ENCODE data around the gene SLCO4A1.

Gene SLCO4A1

DNA sequence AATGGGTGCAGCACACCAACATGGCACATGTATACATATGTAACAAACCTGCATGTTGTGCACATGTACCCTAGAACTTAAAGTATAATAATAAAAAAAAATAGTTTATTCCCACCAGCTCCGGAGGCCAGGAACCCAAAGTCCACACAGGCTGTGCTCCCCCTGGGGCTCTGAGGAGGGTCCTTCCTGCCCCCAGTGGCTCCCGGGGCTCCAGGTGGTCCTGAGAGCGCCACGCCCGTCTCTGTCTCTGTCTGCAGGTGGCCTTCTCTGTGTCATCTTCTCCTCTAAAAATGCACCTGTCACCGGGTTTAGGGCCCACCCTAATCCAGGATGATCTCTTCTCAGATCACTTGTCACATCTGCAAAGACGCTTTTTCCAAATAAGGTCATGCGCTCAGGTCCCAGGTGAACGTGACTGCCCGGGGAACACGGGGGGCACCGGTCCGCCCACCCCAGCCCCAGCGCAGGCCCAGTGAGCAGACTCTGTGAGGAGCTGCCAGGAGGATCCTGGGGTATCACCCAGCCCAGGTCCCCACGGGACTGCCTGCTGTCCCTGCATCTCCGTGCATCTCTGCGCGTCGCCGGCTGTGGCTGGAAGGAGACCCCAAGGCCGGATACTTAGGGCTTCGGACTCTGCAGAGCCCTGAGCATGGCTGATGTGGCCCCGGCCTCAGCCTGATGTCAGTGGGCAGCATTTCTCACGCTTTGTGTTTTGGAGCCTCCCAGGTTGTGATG, 11.8 kb downstream of the SLCO4A1 start:
- no peak for DNase-seq

DNA sequence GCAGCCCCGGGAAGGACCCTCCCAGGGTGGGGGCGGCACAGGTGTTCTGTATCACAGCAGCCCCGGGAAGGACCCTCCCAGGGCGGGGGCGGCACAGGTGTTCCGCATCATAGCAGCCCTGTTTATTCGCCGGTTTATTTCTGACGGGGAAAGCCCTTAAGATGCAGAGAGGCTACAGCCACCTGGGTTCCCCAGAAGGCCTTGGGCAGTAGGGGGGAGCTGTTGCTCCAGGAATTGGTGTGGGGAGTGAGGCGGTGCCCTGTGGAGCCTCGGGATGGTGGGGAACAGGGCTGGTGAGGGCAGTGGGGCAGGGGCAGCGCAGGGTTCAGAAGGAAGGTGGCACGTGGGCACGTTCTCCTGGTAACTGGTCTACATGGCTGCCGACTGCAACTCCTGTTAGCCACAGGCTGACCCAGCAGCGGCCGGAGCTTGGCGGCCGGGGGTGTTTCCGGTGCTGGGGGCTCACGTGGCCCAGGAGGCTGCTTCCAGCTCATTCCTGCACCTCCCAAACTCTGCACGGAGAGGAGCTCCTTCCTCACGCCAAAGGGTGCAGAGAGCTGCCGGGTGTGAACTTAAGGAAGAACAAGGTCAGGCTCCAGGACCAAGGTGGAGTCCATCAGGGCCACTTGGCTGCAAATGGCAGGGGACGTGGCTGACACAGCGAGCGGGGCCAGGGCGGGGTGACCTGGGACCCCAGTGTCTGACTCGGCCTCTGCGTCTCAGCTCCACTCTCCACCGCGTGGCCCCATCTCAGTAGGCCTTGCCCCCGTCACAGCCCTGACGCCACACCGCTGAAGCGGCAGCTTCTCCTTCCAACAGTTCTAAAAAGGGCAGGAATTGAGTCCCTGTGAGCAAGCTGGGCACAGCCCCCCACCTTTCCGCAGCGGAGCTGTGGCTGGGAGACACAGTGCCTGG, 13.2 kb downstream of the SLCO4A1 start:
- DNase-seq: no peak

DNA sequence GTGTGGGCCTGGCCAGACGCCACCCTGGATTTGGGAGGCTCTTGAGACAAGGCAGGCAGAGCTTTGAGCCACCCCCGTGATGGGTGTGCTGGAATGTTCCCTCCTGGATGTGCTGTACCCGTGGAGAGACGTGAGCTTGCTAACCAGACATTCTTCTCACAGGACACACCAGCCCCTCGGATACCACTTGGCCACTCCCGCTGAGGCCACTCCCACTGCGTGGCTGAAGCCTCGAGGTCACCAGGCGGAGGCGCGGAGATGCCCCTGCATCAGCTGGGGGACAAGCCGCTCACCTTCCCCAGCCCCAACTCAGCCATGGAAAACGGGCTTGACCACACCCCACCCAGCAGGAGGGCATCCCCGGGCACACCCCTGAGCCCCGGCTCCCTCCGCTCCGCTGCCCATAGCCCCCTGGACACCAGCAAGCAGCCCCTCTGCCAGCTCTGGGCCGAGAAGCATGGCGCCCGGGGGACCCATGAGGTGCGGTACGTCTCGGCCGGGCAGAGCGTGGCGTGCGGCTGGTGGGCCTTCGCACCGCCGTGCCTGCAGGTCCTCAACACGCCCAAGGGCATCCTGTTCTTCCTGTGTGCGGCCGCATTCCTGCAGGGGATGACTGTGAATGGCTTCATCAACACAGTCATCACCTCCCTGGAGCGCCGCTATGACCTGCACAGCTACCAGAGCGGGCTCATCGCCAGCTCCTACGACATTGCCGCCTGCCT, 14.1 kb downstream of the SLCO4A1 start:
- no peak for DNase-seq

DNA sequence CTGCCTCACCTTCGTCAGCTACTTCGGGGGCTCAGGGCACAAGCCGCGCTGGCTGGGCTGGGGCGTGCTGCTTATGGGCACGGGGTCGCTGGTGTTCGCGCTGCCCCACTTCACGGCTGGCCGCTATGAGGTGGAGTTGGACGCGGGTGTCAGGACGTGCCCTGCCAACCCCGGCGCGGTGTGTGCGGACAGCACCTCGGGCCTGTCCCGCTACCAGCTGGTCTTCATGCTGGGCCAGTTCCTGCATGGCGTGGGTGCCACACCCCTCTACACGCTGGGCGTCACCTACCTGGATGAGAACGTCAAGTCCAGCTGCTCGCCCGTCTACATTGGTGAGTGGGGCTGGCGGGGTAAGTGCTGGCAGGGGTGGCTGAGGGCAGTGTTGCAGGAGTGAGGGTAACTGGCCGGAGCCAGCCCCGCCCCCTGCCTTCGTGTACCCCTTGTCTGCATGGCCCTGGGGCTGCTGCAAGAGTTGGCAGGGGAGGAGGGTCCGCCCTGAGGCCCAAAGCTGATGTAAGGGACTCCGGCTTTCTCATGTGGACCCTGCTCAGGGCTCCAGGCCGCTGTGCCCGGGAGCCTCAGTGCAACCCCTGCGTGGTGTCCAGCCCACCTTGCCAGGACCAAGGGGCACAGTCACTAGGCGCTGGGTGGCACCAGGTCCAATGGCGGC, 14.8 kb downstream of the SLCO4A1 start:
- DNase-seq: no peak

DNA sequence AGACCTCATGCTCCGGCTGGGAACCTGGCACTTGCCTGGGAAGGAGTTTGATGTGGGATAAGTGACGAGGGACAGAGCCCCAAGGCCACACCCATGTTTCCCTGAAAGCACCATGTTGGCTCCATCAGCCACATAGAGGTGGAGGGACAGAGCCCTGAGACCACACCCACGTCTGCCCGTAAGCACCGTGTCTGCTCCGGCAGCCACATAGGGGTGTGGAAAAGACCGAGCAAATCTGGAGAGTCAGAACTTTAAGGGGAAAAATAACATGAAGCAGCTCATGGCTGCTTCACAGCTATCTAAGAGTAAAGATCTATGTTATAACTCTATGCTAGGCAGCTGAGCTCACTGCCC, 15.3 kb downstream of the SLCO4A1 start:
- DNase-seq: no peak

DNA sequence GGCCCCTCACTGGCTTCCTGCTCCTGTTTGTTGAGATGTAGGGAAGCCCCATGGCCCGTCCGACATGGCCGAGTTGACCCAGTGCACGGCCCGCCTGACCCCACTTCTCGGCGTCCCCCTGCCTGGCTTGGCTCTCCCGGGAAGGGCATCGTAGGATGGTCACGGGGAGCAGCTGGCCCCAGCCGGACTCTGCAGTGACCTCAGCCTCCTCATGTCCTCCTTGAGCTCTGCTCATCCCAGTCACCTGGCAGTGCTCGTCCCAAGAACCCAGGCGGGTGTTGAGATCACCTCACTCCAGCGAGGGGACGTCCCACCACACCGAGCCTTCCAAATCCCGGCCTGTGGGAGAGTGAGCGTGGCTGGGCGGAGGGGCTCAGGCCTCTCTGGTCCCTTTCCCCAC, 15.7 kb downstream of the SLCO4A1 start:
- no peak for DNase-seq

DNA sequence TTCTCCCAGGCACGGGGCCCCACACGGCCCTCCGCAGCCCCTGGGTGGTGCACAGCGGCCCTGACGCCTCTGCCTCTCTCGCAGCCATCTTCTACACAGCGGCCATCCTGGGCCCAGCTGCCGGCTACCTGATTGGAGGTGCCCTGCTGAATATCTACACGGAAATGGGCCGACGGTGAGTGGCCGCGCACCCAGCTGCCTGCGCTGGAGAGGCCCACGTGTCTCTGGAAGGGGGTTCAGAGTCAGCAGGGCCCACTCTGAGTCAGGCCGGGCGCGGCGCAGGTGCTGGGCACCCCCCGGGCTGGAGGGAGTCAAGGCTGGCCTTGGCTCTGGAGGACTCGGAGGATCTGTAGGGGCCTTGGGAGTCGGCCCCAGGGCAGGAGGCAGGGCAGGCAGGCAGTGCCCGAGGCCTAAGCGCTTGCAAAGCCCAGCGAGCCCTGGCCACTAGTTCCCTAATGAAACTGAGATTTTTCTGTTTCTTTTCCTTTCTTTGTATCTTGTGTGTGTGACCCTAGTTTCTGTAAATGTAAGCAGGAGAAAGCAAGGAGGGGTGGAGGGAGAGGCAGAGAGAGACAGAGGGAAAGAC, 16.4 kb downstream of the SLCO4A1 start:
- DNase-seq: no peak

DNA sequence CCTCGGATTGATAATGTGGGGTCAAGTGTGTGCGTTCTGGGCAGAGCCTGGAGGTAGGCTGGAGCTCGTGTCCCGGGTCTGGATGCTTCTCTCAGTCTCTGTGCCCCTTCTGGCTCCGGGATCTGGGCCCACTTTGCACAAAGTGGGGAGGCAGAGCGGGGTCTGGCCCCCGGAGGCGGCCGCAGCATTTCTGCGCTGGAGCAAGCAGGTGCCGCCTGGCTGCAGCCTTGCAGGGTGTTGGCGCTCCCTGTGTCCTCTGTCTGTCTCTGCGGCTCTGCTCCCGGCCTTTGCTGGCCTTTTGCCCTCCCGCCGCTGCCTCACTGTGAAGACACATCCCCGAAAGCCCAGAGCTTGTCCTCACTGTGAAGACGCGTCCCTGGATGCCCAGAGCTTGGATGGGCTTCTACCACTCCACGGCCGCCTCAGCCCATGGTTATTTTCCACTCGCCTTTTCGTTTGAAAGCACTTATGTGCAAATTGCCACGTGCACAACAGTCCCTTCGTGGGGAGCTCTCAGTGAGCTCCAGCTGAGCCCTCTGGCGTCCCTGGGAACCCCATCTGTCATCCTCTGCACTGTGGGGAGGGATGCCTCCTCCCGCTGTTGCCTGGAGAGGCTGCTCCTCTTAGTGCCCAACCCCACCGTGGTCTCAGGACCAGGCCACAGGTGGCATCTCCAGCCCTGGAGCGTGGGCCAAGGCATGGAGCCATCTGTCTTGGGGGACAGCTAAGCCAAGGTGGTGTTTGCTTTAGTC, 17.4 kb downstream of the SLCO4A1 start:
- DNase-seq: no peak

DNA sequence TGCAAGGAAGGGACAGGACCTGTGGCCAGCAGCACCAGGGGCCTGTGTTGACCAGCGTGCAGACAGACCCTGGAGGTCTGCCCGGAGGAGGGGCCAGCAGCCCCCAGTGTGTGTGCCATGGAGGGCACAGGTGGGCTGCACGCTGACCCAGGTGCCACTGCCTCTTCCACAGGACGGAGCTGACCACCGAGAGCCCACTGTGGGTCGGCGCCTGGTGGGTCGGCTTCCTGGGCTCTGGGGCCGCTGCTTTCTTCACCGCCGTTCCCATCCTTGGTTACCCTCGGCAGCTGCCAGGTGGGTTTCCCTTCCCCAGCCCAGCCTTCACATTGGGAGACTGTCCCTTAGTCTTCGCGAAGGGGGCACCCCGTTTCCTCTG, 17.9 kb downstream of the SLCO4A1 start:
- DNase-seq: no peak

DNA sequence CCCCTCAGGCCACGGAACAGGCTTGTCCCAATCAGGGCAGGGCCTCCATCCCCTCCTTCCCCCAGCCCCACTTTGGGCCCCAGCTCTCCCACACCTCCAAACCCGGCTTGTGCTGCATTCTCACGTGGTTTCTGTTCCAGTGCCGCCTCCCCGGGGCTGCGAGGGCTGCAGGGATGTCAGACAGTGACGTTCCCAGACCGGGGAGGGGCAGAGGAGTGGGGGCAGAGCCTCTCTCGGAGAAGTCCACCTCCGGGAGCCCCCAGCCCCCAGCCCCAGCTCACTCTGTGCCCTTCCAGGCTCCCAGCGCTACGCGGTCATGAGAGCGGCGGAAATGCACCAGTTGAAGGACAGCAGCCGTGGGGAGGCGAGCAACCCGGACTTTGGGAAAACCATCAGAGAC, 18.5 kb downstream of the SLCO4A1 start:
- no peak for DNase-seq

DNA sequence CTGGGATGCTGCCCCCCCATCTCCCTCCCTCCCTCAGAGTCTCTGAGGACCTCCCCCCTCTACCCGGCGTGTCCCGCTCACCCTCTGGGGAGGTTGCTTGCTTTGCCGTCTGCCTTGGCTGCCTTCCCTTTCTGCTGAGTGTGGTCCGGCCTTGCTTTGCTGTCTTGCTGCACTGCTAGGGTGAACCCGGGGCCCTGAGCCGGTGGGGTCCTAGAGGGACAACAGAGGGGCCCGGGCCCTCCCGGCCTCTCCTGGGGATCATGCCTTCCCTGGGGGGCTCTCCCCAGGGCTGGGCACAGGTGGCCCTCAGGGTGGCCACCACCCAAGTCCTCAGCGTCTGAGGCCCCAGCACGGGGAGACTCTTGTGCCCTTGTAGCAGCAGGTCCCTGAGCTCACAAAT, 19.3 kb downstream of the SLCO4A1 start:
- DNase-seq: no peak

DNA sequence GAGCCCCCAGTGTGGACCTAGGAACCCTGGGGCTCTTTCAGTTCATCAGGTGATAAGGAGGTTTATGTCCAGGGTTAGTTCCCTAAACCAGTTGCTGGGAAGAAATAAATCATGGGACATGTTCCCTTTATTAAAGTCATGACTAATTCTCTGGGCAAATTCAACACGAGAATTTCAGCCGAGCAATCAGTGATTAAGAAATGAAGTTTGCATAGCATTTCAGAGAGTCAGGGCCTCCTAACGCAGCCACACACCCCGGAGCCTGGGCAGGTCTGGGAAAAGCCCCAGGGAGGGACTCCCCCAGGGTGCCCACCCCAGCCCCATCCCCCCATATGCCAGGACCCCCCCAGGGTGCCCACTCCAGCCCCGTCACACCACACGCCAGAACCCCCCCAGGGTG, 20.1 kb downstream of the SLCO4A1 start:
- DNase-seq: no peak

DNA sequence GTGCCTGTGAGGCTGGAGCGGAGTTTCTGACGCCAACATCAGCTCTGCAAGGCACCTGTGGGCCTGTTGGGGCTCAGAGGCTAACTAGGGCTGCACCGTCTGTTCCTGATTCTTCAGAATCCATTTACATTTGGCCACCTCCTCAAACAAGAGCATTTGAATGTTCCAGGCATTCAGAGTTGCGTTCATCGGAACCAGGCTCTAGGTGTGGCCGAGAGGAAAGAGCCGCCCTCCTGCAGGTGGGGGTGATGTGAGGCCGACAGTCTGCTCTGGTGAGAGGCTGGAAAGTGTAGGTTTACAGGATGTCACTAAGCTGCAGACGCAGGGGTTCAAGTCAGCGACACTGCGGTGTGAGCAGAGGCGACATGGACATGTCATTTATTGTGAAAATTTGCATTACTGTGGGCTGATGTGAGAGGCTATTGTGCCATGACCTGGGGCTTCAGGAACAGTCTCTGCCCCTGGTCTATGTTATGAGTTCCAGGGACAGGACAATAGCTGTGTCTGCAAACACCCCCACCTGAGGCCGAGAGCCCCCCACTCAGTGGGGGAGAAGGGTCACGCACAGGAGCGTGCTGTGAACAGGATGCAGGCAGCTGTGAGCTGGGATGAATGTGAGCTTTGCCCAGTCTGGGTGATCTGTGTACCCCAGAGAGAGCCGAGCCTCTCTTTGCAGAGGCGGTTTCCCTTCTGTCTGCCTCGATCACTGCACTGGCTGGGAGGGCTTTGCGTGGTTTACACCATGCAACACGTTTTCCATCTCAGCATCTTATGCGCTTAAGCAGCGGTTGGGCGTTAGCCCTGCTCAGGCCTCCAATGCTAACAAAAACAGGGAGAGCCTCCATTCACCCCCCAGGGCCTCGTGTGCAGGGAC, 21.1 kb downstream of the SLCO4A1 start:
- no peak for DNase-seq

DNA sequence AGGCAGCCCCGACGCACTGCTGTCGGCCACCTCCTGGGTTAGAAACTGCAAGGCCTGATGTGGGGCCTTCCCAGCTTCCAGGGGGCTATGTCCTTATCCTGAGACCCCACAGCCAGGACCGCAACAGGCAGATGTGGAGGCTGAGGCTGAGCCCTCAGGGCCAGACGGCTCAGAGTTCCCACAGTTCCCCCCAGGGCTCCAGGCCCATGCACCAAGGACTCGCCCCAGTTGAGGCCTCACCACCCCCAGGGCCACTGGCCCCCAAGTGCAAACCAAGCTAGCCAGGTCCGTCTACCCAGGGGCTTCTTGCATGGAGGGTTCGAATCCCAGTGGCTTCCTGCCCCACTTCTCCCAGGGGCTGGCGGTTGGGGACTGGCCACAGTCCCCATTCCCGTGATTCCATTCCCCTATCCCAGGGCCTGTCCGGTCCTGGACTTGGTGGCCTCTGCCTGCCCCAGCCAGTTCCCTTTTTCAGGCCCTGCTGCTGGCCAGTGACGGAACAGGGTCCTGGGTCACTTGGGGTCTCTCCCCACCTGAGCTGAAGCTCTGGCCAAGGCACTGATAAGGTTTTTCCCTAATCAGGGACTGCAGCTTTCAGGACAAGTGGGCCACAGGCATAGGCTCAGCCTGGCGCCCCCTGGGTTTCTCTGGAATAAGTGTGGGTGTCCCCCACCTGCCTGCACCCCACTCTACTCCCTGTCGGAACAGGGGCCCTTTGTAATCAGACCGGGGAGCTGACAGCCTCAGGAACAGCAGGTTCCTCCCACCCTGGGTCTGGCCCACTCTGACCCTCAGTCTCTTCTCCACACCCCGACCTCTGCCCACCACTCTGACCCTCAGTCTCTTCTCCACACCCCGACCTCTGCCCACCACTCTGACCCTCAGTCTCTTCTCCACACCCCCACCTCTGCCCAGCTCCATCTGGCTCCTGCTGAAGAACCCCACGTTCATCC, 22.0 kb downstream of the SLCO4A1 start:
- no peak for DNase-seq

DNA sequence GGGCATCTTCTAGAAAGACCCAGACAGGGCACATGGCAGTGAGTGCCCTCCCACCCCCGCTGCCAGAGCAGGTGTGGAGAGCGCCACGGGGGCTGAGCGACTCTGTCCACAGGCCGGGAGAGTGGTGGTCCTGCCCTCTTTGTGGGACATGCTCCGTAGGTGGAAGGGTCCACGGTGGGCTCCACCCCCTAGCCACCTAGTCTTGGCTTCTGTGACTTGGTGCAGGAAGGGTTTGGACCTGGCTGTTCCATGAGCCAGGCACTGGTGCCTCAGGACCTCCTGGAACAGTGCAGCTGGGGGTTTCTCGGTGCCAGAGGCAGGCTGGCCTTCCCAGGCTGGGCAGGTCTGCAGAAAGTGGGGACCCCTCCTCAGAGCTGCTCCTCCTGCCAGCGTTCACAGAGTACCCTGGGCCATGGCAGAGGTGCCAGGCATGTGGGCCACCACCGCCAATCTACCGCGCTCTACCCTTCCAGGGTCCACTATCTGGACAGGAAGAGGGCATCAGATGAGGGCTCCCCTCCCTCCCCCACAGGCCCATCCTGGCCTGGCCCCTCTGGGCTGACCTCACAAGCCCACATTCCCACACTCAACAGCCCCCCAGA, 23.0 kb downstream of the SLCO4A1 start:
- DNase-seq: no peak

DNA sequence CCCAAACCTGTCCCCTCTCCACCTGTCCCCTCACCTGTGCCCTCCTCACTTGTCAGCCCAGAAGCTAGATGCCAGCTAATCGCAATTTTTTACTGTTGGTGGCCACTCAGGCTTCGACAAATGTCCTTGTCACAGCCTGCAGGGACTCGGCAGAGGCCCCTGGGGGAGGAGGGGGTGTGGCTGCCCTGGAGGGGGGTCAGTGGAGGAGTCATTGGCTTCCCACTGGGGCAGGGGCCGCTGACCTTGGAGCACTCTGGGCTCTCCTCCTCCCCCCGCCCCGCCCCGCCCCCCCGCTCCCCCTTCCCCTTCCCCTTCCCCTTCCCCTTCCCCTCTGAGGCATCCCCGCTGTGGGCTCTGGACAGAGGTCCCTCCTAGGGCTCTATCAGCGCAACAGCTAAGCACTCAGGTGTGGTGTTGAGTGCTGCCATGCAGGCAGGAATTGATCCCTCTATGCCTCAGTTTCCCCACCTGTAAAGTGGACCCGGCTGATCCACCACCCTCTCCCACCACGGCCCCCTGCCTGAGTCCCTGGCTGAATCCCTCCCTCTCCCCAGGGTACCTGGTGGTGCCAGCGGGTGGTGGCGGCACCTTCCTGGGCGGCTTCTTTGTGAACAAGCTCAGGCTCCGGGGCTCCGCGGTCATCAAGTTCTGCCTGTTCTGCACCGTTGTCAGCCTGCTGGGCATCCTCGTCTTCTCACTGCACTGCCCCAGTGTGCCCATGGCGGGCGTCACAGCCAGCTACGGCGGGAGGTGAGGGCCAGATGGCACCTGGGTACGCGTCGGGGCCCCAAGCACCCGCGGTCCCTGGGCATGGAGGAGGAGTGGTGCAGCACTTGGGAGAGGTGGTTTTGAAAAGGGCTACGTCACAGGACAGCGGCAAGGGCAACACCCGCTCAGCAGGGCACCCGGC, 23.8 kb downstream of the SLCO4A1 start:
- no peak for DNase-seq

DNA sequence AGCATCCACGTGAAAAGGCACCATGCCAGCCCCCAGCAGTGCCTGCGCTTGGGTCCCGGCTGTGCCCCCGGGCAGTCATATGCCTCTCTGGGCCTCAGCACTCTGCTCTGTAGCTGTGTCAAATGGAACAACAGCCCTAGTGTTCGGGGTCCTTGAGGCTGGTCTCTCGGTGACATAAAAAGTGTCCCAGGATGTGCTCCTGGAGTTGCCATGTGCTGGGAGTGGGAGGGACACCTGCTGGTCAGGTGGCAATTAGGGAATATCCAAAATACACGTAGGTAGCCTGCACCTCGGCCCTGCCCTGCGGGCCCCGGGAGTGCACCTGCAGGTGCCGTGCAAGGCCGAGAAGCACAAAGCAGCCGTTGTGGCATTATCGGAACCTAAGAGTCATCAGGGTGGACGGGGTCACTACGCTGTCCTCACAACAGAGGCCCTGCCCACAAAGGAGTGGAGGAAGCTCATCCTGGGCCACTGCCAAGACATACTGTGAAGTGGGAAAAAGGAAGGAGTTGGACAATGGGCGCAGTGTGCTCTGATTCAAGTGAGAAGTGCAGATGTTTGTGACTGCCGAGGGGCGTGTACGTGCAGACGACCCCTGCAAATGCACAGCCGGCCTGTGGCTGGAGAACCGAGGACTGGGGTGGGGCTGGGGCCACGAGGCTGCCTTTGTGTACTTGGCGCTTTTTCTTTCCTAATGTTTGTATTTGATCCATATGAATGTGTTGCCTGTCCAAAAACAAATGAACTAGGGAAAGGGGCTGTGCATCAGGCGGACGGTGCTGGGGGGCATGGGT, 24.6 kb downstream of the SLCO4A1 start:
- DNase-seq: no peak
